HepG2 (cell line): ENCODE measurements around the gene KCND3.

ENCODE experiments used
- KAT7 ChIP-seq: IDR thresholded peaks from 2 replicates; pipeline ENCODE4 v1.6.1; 2018; ENCODE audit warnings: borderline replicate concordance, missing compliant biosample characterization
- MNT ChIP-seq: fragments of 450-650 bp; IDR thresholded peaks from 2 replicates; pipeline ENCODE4 v1.6.1; 2016
- POLR2A ChIP-seq, 2 experiments: IDR thresholded peaks; 2 replicates each; pipeline ENCODE4 v1.6.1; 2011; ENCODE audit warnings: low read depth in 2 of 2, low read length in 2 of 2, mild to moderate bottlenecking in 1 of 2, moderate library complexity in 1 of 2; ENCODE audit not compliant: insufficient read depth in 1 of 2
- TAF1 ChIP-seq: sonication (generic); formaldehyde crosslinking; IDR thresholded peaks from 2 replicates; pipeline ENCODE4 v1.4.0; 2020; ENCODE audit warnings: missing genetic modification reagents

GRCh38 chr1:111953797-111954196, 35.7 kb downstream of the KCND3 start:
- TF ChIP-seq TAF1 (CRISPR knock-in tag) (no peak), KAT7 (CRISPR knock-in tag) (no peak), MNT (no peak), POLR2A (IDR thresholded peaks at IDR 0.05; ENCODE audit: insufficient read depth in 1 of 2, low read depth in 2 of 2, low read length in 2 of 2) (no peak)
